H9 (cell line): ENCODE measurements around the gene GPR176. TPM values are rescaled to one million over a fixed set of nuclear protein-coding genes. Genes with fewer than 3 reads are reported as not detected.

Source experiments
- DNase-seq: peaks from one replicate; pipeline ENCODE4 v3.0.0-alpha.2; 2017
- H2AFZ ChIP-seq: one replicate; pipeline ENCODE4 v1.6.1; 2013; ENCODE audit warnings: mild to moderate bottlenecking, low read length, control low read depth, moderate library complexity
- H2AK5ac ChIP-seq: 2 replicates; pipeline ENCODE4 v1.6.1; 2013; ENCODE audit warnings: low read length, control low read depth, mixed read lengths; ENCODE audit not compliant: insufficient read length
- H2BK120ac ChIP-seq: one replicate; pipeline ENCODE4 v1.6.1; 2013; ENCODE audit warnings: low read depth, mild to moderate bottlenecking, low read length, control low read depth, inconsistent platforms; ENCODE audit not compliant: poor library complexity, severe bottlenecking
- H2BK12ac ChIP-seq: 2 replicates; pipeline ENCODE4 v1.6.1; 2013; ENCODE audit warnings: low read length, control low read depth, mixed read lengths, low read depth; ENCODE audit not compliant: insufficient read length
- H2BK15ac ChIP-seq: 2 replicates; pipeline ENCODE4 v1.6.1; 2013; ENCODE audit warnings: low read depth, low read length, control low read depth
- H2BK20ac ChIP-seq: one replicate; pipeline ENCODE4 v1.6.1; 2013; ENCODE audit warnings: low read depth, mild to moderate bottlenecking, low read length, control low read depth, inconsistent platforms; ENCODE audit not compliant: poor library complexity, severe bottlenecking
- H2BK5ac ChIP-seq: 2 replicates; pipeline ENCODE4 v1.6.1; 2013; ENCODE audit warnings: low read length, control low read depth, mixed read lengths; ENCODE audit not compliant: insufficient read length
- H3K14ac ChIP-seq: 2 replicates; pipeline ENCODE4 v1.6.1; 2013; ENCODE audit warnings: low read length, control low read depth; ENCODE audit not compliant: insufficient read depth
- H3K18ac ChIP-seq: 2 replicates; pipeline ENCODE4 v1.6.1; 2013; ENCODE audit warnings: low read depth, mild to moderate bottlenecking, mixed read lengths, low read length, control low read depth; ENCODE audit not compliant: insufficient read length
- H3K23ac ChIP-seq: 2 replicates; pipeline ENCODE4 v1.6.1; 2013; ENCODE audit warnings: low read length, control low read depth, mixed read lengths, low read depth; ENCODE audit not compliant: insufficient read length
- H3K23me2 ChIP-seq: 2 replicates; pipeline ENCODE4 v1.6.1; 2013; ENCODE audit warnings: low read depth, mild to moderate bottlenecking, mixed read lengths, low read length, control low read depth; ENCODE audit not compliant: insufficient read length, poor library complexity, severe bottlenecking
- H3K27ac ChIP-seq: 2 replicates; pipeline ENCODE4 v1.5.1; 2013; ENCODE audit warnings: low read length, control low read depth, mixed read lengths, low read depth; ENCODE audit not compliant: insufficient read length
- H3K27me3 ChIP-seq: 2 replicates; pipeline ENCODE4 v1.6.1; 2013; ENCODE audit warnings: low read length, control low read depth, inconsistent platforms; ENCODE audit not compliant: insufficient read depth
- H3K4ac ChIP-seq: 2 replicates; pipeline ENCODE4 v1.6.1; 2013; ENCODE audit warnings: low read depth, mild to moderate bottlenecking, control low read depth, inconsistent platforms, low read length, moderate library complexity
- H3K4me1 ChIP-seq: 2 replicates; pipeline ENCODE4 v1.6.1; 2013; ENCODE audit warnings: low read length, control low read depth, inconsistent platforms; ENCODE audit not compliant: insufficient read depth
- H3K4me2 ChIP-seq: 2 replicates; pipeline ENCODE4 v1.6.1; 2013; ENCODE audit warnings: low read length, control low read depth, mixed read lengths; ENCODE audit not compliant: insufficient read length, insufficient read depth
- H3K56ac ChIP-seq: 2 replicates; pipeline ENCODE4 v1.6.1; 2013; ENCODE audit warnings: low read depth, mild to moderate bottlenecking, mixed read lengths, low read length, control low read depth; ENCODE audit not compliant: insufficient read length
- H3K79me1 ChIP-seq: 2 replicates; pipeline ENCODE4 v1.6.1; 2013; ENCODE audit warnings: low read depth, mild to moderate bottlenecking, moderate library complexity, low read length, control low read depth, inconsistent platforms; ENCODE audit not compliant: insufficient read depth, poor library complexity, severe bottlenecking
- H3K79me2 ChIP-seq: 2 replicates; pipeline ENCODE4 v1.6.1; 2013; ENCODE audit warnings: low read length, control low read depth, inconsistent platforms; ENCODE audit not compliant: insufficient read depth
- H3K9ac ChIP-seq: 2 replicates; pipeline ENCODE4 v1.6.1; 2013; ENCODE audit warnings: low read length, control low read depth, mixed read lengths; ENCODE audit not compliant: insufficient read length; ENCODE audit errors: extremely low read depth
- H3K9me3 ChIP-seq: one replicate; pipeline ENCODE4 v1.6.1; 2013; ENCODE audit warnings: low read depth, low read length, inconsistent platforms; ENCODE audit not compliant: control insufficient read depth
- H3T11ph ChIP-seq: one replicate; pipeline ENCODE4 v1.6.1; 2013; ENCODE audit warnings: mild to moderate bottlenecking, low read length, control low read depth, inconsistent platforms
- H4K20me1 ChIP-seq: one replicate; pipeline ENCODE4 v1.6.1; 2013; ENCODE audit not compliant: control insufficient read depth, insufficient read length, insufficient read depth
- H4K5ac ChIP-seq: 2 replicates; pipeline ENCODE4 v1.6.1; 2013; ENCODE audit warnings: low read depth, mild to moderate bottlenecking, mixed read lengths, low read length, control low read depth; ENCODE audit not compliant: insufficient read length
- H4K8ac ChIP-seq: replicated peaks from 2 replicates; pipeline ENCODE4 v1.6.1; 2013; ENCODE audit warnings: low read length, control low read depth, mixed read lengths, low read depth; ENCODE audit not compliant: insufficient read length
- H4K91ac ChIP-seq: 2 replicates; pipeline ENCODE4 v1.6.1; 2013; ENCODE audit warnings: low read depth, mild to moderate bottlenecking, moderate library complexity, mixed read lengths, low read length, control low read depth; ENCODE audit not compliant: insufficient read length
- H3K27ac Mint-ChIP-seq, 3 experiments: 2 replicates in 2 of 3; 3 replicates in 1 of 3; pipeline ENCODE4 v1.8.0; 2020 to 2021; ENCODE audit warnings: mixed read lengths in 3 of 3, mild to moderate bottlenecking in 1 of 3, moderate library complexity in 1 of 3
- H3K27me3 Mint-ChIP-seq: 2 replicates; pipeline ENCODE4 v1.8.0; 2021; ENCODE audit warnings: low read depth, mild to moderate bottlenecking, moderate library complexity, mixed read lengths
- H3K36me3 Mint-ChIP-seq, 3 experiments: 2 replicates in 2 of 3; 3 replicates in 1 of 3; pipeline ENCODE4 v1.8.0; 2020 to 2021; ENCODE audit warnings: low read depth in 3 of 3, mixed read lengths in 3 of 3; ENCODE audit not compliant: insufficient read depth in 1 of 3
- H3K4me1 Mint-ChIP-seq, 2 experiments: 2 replicates each; pipeline ENCODE4 v1.8.0; 2020; ENCODE audit warnings: mixed read lengths in 2 of 2
- H3K4me3 Mint-ChIP-seq, 2 experiments: 2 replicates in 1 of 2; 3 replicates in 1 of 2; pipeline ENCODE4 v1.8.0; 2020 to 2021; ENCODE audit warnings: mild to moderate bottlenecking in 2 of 2, mixed read lengths in 2 of 2, moderate library complexity in 1 of 2
- H3K9me3 Mint-ChIP-seq, 2 experiments: 2 replicates in 1 of 2; 3 replicates in 1 of 2; pipeline ENCODE4 v1.8.0; 2020; ENCODE audit warnings: mild to moderate bottlenecking in 2 of 2, mixed read lengths in 2 of 2, moderate library complexity in 1 of 2
- total RNA-seq: library from RNA; stranded (reverse); gene quantifications from 2 replicates; pipeline ENCODE4 v1.2.1, GENCODE V29; 2021
- TF ChIP-seq, protein P1 (sequence below): fragments of 200-600 bp; sonication (generic); conservative IDR thresholded peaks from 3 replicates; pipeline ENCODE4 v1.8.0; 2021; ENCODE audit warnings: antibody characterized with exemption, mild to moderate bottlenecking

Gene GPR176
- total RNA-seq, 1 experiment from 2014 or later: 132 TPM

DNA sequence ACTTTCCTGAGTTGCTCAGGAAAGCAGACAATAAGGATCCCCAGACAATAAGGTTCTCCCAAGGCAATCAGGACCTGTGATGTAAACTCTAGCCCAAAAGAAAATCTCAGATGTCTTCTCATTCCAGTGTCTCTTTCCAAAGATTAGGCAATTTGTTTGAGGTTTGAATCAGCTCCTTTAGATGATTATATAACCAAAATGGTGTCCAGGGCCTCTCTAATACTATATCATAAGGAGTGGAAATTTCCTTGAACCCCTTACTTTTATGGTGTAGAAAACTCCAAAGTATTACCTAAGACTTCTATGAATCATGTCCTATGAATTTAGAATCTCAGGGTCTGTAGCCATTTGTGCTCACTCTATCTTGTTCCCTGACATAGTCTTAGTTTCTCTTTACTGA, 65.9 kb downstream of the GPR176 start:
- Histone ChIP-seq H4K20me1 (no peaks in the 10 kb centered on the region), H3K79me1 (no peaks in the 10 kb centered on the region), H2BK5ac (no peak overlapping the region), H4K5ac (no peak overlapping the region), H4K8ac (no peak overlapping the region), H2BK12ac (no peak overlapping the region), H3K9ac (no peak overlapping the region), H3K79me2 (peaks cover 22% of the 10 kb centered on the region; the same call in 1 of the 2 replicates), H3K27me3 (no peaks in the 10 kb centered on the region), H3K18ac (no peak overlapping the region), H3K23me2 (no peaks in the 10 kb centered on the region), H3K4me2 (no peak overlapping the region), H3K23ac (no peak overlapping the region), H3K56ac (no peak overlapping the region), H2BK120ac (no peak overlapping the region), H3K4me1 (peaks cover 7% of the 10 kb centered on the region), H3T11ph (no peak overlapping the region), H3K4ac (no peak overlapping the region), H4K91ac (no peak overlapping the region), H3K9me3 (no peaks in the 10 kb centered on the region), H2BK20ac (no peak overlapping the region), H2AFZ (no peak overlapping the region), H3K27ac (no peak overlapping the region), H2AK5ac (no peak overlapping the region), H3K14ac (no peak overlapping the region), H2BK15ac (no peak overlapping the region)
- Mint-ChIP-seq H3K27ac (peak overlapping the region; percentile 20 to 89 (median 44); a peak in 2 of 7 replicates), H3K9me3 (no peaks in the 10 kb centered on the region; a peak in 1 of 5 replicates), H3K4me1 (peaks cover 57 to 73% of the 10 kb centered on the region in 2 experiments), H3K36me3 (peaks cover 3 to 17% (median 16%) of the 10 kb centered on the region in 3 experiments; a peak in 6 of 7 replicates), H3K27me3 (no peaks in the 10 kb centered on the region), H3K4me3 (no peak overlapping the region)
- no peak for DNase-seq
- TF ChIP-seq, protein P1, sequence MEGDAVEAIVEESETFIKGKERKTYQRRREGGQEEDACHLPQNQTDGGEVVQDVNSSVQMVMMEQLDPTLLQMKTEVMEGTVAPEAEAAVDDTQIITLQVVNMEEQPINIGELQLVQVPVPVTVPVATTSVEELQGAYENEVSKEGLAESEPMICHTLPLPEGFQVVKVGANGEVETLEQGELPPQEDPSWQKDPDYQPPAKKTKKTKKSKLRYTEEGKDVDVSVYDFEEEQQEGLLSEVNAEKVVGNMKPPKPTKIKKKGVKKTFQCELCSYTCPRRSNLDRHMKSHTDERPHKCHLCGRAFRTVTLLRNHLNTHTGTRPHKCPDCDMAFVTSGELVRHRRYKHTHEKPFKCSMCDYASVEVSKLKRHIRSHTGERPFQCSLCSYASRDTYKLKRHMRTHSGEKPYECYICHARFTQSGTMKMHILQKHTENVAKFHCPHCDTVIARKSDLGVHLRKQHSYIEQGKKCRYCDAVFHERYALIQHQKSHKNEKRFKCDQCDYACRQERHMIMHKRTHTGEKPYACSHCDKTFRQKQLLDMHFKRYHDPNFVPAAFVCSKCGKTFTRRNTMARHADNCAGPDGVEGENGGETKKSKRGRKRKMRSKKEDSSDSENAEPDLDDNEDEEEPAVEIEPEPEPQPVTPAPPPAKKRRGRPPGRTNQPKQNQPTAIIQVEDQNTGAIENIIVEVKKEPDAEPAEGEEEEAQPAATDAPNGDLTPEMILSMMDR: no peak
